22Rv1 (cell line): ENCODE results near the gene NRN1L.

Experiments used
- CTCF ChIP-seq: fragments of 450-650 bp; IDR thresholded peaks from 2 replicates; pipeline ENCODE4 v1.5.1; 2017; ENCODE audit warnings: mild to moderate bottlenecking
- ZFX ChIP-seq: fragments of 450-650 bp; IDR thresholded peaks from 2 replicates; pipeline ENCODE4 v1.6.1; 2017; ENCODE audit warnings: antibody characterized with exemption, borderline replicate concordance

- TF ChIP-seq CTCF, result no peak
- TF ChIP-seq ZFX, result no peak
Measured at GRCh38 chr16:67928147-67928546, 43.5 kb downstream of the NRN1L start.
